ENCODE measurements around the gene MITF. TPM values are rescaled to one million over a fixed set of nuclear protein-coding genes. Genes with fewer than 3 reads are reported as not detected.

MITF gene
- total and polyA plus RNA-seq, 8 donors: 1.8 to 9.7 (median 5.5) TPM

GRCh38 chr3:69941037-69941436 is 201.8 kb downstream of the MITF start:
- H3K36me3 ChIP-seq: peaks cover 0 to 2% (median 0%) of the 10 kb centered on the region in 3 donors

GRCh38 chr3:69941439-69942176 is 202.3 kb downstream of the MITF start:
- ATAC-seq (no peak), FAIRE-seq (no peak), DNase-seq (no peak)
- intact Hi-C loops (cut with DNase I): no loop called here
- no peak overlapping the region for H3K4me3 ChIP-seq
- WGBS, 2 donors: 79 to 81% methylated on average over 3 of the region's 3 CpGs
- H3K27ac ChIP-seq: no peak overlapping the region
- peaks cover 0 to 2% (median 0%) of the 10 kb centered on the region in 3 donors for H3K36me3 ChIP-seq
- H3K9me3 ChIP-seq: no peaks in the 10 kb centered on the region
- H3K27me3 ChIP-seq: no peaks in the 10 kb centered on the region
- no peak for TF ChIP-seq CTCF (IDR thresholded peaks at IDR 0.05)
- H3K4me1 ChIP-seq: no peaks in the 10 kb centered on the region

More at GRCh38 chr3:69941037-69941436, 201.8 kb downstream of the MITF start:
- TF ChIP-seq CTCF (IDR thresholded peaks at IDR 0.05): no peak
- Histone ChIP-seq H3K4me3 (no peak overlapping the region), H3K27me3 (no peaks in the 10 kb centered on the region), H3K27ac (no peak overlapping the region), H3K9me3 (no peaks in the 10 kb centered on the region), H3K4me1 (no peaks in the 10 kb centered on the region)
- intact Hi-C loops (cut with DNase I): no loop called here
- no peak for DNase-seq
- 85 to 94% methylated on average over 3 of the region's 3 CpGs for WGBS, 2 donors
- no peak for ATAC-seq
- no peak for FAIRE-seq

- intact Hi-C loops (cut with DNase I): loop anchor here in 2 of 3 donors (5.0 kb wide), 1 partner anchor 253 kb away; no protein-coding TSS in a partner anchor
- DNase-seq (no peak), FAIRE-seq (no peak), ATAC-seq (no peak)
- Histone ChIP-seq H3K27me3 (no peaks in the 10 kb centered on the region), H3K27ac (no peak overlapping the region), H3K36me3 (peaks cover 0 to 2% (median 0%) of the 10 kb centered on the region in 3 donors), H3K9me3 (no peaks in the 10 kb centered on the region), H3K4me3 (no peak overlapping the region), H3K4me1 (no peaks in the 10 kb centered on the region)
- TF ChIP-seq CTCF (IDR thresholded peaks at IDR 0.05): no peak
- 72 to 76% methylated on average over 3 of the region's 3 CpGs for WGBS, 2 donors
These were observed 205.7 kb downstream of the MITF start for GRCh38 chr3:69944931-69945493.

- ATAC-seq (peak in 3 of 4 donors; percentile 65 to 72 (median 70)), FAIRE-seq (peak; percentile 93), DNase-seq (no peak)
- peak; percentile 8 to 64 (median 46) for TF ChIP-seq CTCF (IDR thresholded peaks at IDR 0.05)
- Histone ChIP-seq H3K27me3 (no peaks in the 10 kb centered on the region), H3K36me3 (no peaks in the 10 kb centered on the region), H3K4me1 (peaks cover 0 to 15% (median 13%) of the 10 kb centered on the region in 3 donors), H3K27ac (no peak overlapping the region), H3K9me3 (no peaks in the 10 kb centered on the region), H3K4me3 (no peak overlapping the region)
- intact Hi-C loops (cut with DNase I): loop anchor here in 2 of 3 donors (5.0 kb wide), 1 partner anchor 256 kb away; no protein-coding TSS in a partner anchor
- 8 to 17% methylated on average over 4 of the region's 4 CpGs for WGBS, 2 donors
These were observed 209.1 kb downstream of the MITF start for GRCh38 chr3:69948246-69948862.
